ENCODE data around the gene ECE2. TPM values are rescaled to one million over a fixed set of nuclear protein-coding genes. Genes with fewer than 3 reads are reported as not detected.

Gene ECE2
- polyA plus RNA-seq, 2 donors: not detected

DNA sequence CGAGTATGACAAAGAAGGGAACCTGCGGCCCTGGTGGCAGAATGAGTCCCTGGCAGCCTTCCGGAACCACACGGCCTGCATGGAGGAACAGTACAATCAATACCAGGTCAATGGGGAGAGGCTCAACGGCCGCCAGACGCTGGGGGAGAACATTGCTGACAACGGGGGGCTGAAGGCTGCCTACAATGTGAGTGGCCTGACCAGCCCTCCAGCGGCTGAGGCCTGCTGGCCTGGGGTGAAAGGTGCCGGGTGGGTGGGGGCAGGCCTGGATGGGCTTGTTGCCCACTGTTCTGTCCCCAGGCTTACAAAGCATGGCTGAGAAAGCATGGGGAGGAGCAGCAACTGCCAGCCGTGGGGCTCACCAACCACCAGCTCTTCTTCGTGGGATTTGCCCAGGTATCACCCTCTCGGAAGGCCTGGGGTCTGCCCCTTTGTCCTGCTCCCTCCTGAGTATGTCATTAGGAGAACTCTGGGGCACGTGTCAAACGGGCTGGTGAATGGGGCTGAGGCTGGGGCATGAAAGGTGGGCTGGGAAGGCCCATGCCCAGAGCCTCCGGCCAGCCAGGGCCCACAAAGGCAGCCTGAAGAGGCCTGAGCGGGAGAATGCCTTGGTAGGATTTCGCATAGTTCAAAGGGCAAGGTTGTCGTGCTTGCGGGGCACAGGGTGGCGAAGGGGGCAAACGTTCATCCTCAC, 15.4 kb downstream of the ECE2 start:
- WGBS, 2 donors: 83 to 88% methylated on average over 22 of the region's 22 CpGs
- Histone ChIP-seq H3K4me1 (ENCODE audit: control insufficient read depth in 2 of 2, insufficient read depth in 2 of 2, low read length in 1 of 2) (no peaks in the 10 kb centered on the region), H3K36me3 (ENCODE audit: control insufficient read depth in 2 of 2, insufficient read depth in 2 of 2, low read length in 1 of 2) (no peaks in the 10 kb centered on the region), H3K27me3 (ENCODE audit: control insufficient read depth in 1 of 2, insufficient read depth in 2 of 2, low read length in 2 of 2) (no peaks in the 10 kb centered on the region), H3K27ac (ENCODE audit: low read depth in 2 of 2, low read length in 1 of 2) (no peak overlapping the region), H3K4me3 (ENCODE audit: low read depth in 1 of 2, low read length in 2 of 2) (no peak overlapping the region), H3K9me3 (ENCODE audit: control insufficient read depth in 2 of 2, insufficient read depth in 1 of 2, low read depth in 1 of 2, low read length in 1 of 2) (no peaks in the 10 kb centered on the region)

- H3K36me3 ChIP-seq (ENCODE audit: control insufficient read depth in 2 of 2, insufficient read depth in 2 of 2, low read length in 1 of 2): no peaks in the 10 kb centered on the region
- H3K27me3 ChIP-seq (ENCODE audit: control insufficient read depth in 1 of 2, insufficient read depth in 2 of 2, low read length in 2 of 2): no peaks in the 10 kb centered on the region
- H3K9me3 ChIP-seq (ENCODE audit: control insufficient read depth in 2 of 2, insufficient read depth in 1 of 2, low read depth in 1 of 2, low read length in 1 of 2): no peaks in the 10 kb centered on the region
- WGBS, 2 donors: 92 to 94% methylated on average over 21 of the region's 21 CpGs
- no peak overlapping the region for H3K27ac ChIP-seq (ENCODE audit: low read depth in 2 of 2, low read length in 1 of 2)
- H3K4me1 ChIP-seq (ENCODE audit: control insufficient read depth in 2 of 2, insufficient read depth in 2 of 2, low read length in 1 of 2): no peaks in the 10 kb centered on the region
- H3K4me3 ChIP-seq (ENCODE audit: low read depth in 1 of 2, low read length in 2 of 2): no peak overlapping the region
Measured at GRCh38 chr3:184291738-184292445, 16.1 kb downstream of the ECE2 start.

GRCh38 chr3:184295771-184296170, 19.9 kb downstream of the ECE2 start:
- H3K27me3 ChIP-seq (ENCODE audit: control insufficient read depth in 1 of 2, insufficient read depth in 2 of 2, low read length in 2 of 2): no peaks in the 10 kb centered on the region
- no peaks in the 10 kb centered on the region for H3K36me3 ChIP-seq (ENCODE audit: control insufficient read depth in 2 of 2, insufficient read depth in 2 of 2, low read length in 1 of 2)
- no peak overlapping the region for H3K27ac ChIP-seq (ENCODE audit: low read depth in 2 of 2, low read length in 1 of 2)
- H3K9me3 ChIP-seq (ENCODE audit: control insufficient read depth in 2 of 2, insufficient read depth in 1 of 2, low read depth in 1 of 2, low read length in 1 of 2): no peaks in the 10 kb centered on the region
- H3K4me3 ChIP-seq (ENCODE audit: low read depth in 1 of 2, low read length in 2 of 2): no peak overlapping the region
- 58 to 71% methylated on average over 3 of the region's 3 CpGs for WGBS, 2 donors
- no peaks in the 10 kb centered on the region for H3K4me1 ChIP-seq (ENCODE audit: control insufficient read depth in 2 of 2, insufficient read depth in 2 of 2, low read length in 1 of 2)

DNA sequence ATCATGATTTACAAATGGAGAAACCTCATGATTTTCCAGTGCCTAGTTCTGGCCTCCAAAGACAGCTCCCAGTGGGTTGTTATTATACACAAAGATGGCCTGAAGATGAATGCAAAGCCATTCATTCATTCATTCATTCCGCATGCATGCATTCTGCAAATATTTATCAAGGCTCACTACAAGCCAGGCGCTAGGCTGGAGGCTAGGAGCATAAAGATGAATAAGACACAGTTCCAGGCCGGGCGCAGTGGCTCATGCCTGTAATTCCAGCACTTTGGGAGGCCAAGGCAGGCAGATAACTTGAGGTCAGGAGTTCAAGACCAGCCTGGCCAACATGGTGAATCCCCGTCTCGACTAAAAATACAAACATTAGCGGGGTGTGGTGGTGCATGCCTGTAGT, 20.8 kb downstream of the ECE2 start:
- WGBS, 2 donors: 77 to 84% methylated on average over 7 of the region's 7 CpGs
- no peak overlapping the region for H3K27ac ChIP-seq (ENCODE audit: low read depth in 2 of 2, low read length in 1 of 2)
- no peak overlapping the region for H3K4me3 ChIP-seq (ENCODE audit: low read depth in 1 of 2, low read length in 2 of 2)
- no peaks in the 10 kb centered on the region for H3K4me1 ChIP-seq (ENCODE audit: control insufficient read depth in 2 of 2, insufficient read depth in 2 of 2, low read length in 1 of 2)
- H3K27me3 ChIP-seq (ENCODE audit: control insufficient read depth in 1 of 2, insufficient read depth in 2 of 2, low read length in 2 of 2): no peaks in the 10 kb centered on the region
- H3K9me3 ChIP-seq (ENCODE audit: control insufficient read depth in 2 of 2, insufficient read depth in 1 of 2, low read depth in 1 of 2, low read length in 1 of 2): no peaks in the 10 kb centered on the region
- H3K36me3 ChIP-seq (ENCODE audit: control insufficient read depth in 2 of 2, insufficient read depth in 2 of 2, low read length in 1 of 2): peaks cover under 1 to 4% of the 10 kb centered on the region in 2 donors

- H3K27ac ChIP-seq (ENCODE audit: low read depth in 2 of 2, low read length in 1 of 2): peak within 1 kb of the TSS; percentile 90 to 91
- WGBS, 2 donors: 0% methylated on average over 53 to 78 of the region's 78 CpGs
- peak within 1 kb of the TSS; percentile 81 to 95 for H3K4me3 ChIP-seq (ENCODE audit: low read depth in 1 of 2, low read length in 2 of 2)
- H3K9me3 ChIP-seq (ENCODE audit: control insufficient read depth in 2 of 2, insufficient read depth in 1 of 2, low read depth in 1 of 2, low read length in 1 of 2): no peaks in the 10 kb centered on the region
- H3K4me1 ChIP-seq (ENCODE audit: control insufficient read depth in 2 of 2, insufficient read depth in 2 of 2, low read length in 1 of 2): no peaks in the 10 kb centered on the region
- peaks cover 13 to 19% of the 10 kb centered on the region in 2 donors for H3K36me3 ChIP-seq (ENCODE audit: control insufficient read depth in 2 of 2, insufficient read depth in 2 of 2, low read length in 1 of 2)
- H3K27me3 ChIP-seq (ENCODE audit: control insufficient read depth in 1 of 2, insufficient read depth in 2 of 2, low read length in 2 of 2): no peaks in the 10 kb centered on the region
Measured at GRCh38 chr3:184298759-184299487, 23.1 kb downstream of the ECE2 start, which contains the start of gene PSMD2. Gene PSMD2 (plus strand): TSS chr3:184299241. CDS start chr3:184299267, 26 bp downstream.

DNA sequence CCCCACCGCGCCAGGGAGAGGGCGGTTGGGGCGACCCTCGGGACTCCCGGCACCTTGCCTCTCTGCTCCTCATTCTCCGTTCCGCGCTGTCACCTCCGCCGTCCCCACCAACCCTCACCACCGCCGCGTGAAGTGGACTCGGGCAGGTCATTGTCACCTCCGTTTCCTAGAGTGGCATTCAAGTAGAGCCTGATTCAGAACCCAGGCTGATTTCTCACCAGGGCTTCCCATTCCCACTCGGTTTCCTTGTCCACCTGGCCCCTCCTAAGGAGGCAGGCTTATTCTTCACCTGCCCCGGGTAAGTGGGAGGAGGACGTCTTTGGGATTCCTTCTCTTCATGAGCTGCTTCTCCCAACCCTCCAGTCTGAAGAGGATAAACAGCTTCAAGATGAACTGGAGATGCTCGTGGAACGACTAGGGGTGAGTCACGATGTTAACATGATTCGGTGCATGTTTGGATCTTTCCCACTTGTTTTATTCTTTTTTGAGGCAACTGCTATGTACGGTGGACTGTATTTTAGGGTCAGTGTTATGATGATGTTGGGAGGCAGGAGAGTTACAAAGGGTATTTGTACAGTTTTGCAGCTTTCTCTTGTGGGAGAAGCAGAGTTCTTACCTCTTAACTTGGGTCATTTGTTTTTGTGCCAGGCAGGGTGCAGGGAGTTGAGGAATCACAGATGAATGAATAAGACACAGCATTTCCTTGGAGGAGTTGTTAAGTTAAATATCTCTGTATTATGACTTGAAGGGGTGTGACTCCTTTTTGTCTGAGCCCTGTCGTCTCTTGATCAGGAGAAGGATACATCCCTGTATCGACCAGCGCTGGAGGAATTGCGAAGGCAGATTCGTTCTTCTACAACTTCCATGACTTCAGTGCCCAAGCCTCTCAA, 23.9 kb downstream of the ECE2 start:
- no peaks in the 10 kb centered on the region for H3K27me3 ChIP-seq (ENCODE audit: control insufficient read depth in 1 of 2, insufficient read depth in 2 of 2, low read length in 2 of 2)
- no peaks in the 10 kb centered on the region for H3K9me3 ChIP-seq (ENCODE audit: control insufficient read depth in 2 of 2, insufficient read depth in 1 of 2, low read depth in 1 of 2, low read length in 1 of 2)
- H3K4me1 ChIP-seq (ENCODE audit: control insufficient read depth in 2 of 2, insufficient read depth in 2 of 2, low read length in 1 of 2): no peaks in the 10 kb centered on the region
- peaks cover 16 to 25% of the 10 kb centered on the region in 2 donors for H3K36me3 ChIP-seq (ENCODE audit: control insufficient read depth in 2 of 2, insufficient read depth in 2 of 2, low read length in 1 of 2)
- H3K4me3 ChIP-seq (ENCODE audit: low read depth in 1 of 2, low read length in 2 of 2): peak overlapping the region; percentile 81 to 95
- H3K27ac ChIP-seq (ENCODE audit: low read depth in 2 of 2, low read length in 1 of 2): peak overlapping the region; percentile 65 to 82
- WGBS, 2 donors: 16 to 17% methylated on average over 28 to 29 of the region's 29 CpGs

- H3K27me3 ChIP-seq (ENCODE audit: control insufficient read depth in 1 of 2, insufficient read depth in 2 of 2, low read length in 2 of 2): no peaks in the 10 kb centered on the region
- no peaks in the 10 kb centered on the region for H3K9me3 ChIP-seq (ENCODE audit: control insufficient read depth in 2 of 2, insufficient read depth in 1 of 2, low read depth in 1 of 2, low read length in 1 of 2)
- peaks cover 16 to 25% of the 10 kb centered on the region in 2 donors for H3K36me3 ChIP-seq (ENCODE audit: control insufficient read depth in 2 of 2, insufficient read depth in 2 of 2, low read length in 1 of 2)
- 72 to 75% methylated on average over 3 of the region's 3 CpGs for WGBS, 2 donors
- H3K4me1 ChIP-seq (ENCODE audit: control insufficient read depth in 2 of 2, insufficient read depth in 2 of 2, low read length in 1 of 2): no peaks in the 10 kb centered on the region
- H3K4me3 ChIP-seq (ENCODE audit: low read depth in 1 of 2, low read length in 2 of 2): peak overlapping the region in 1 of 2 donors; percentile 81
- H3K27ac ChIP-seq (ENCODE audit: low read depth in 2 of 2, low read length in 1 of 2): peak overlapping the region in 1 of 2 donors; percentile 29
Measured at GRCh38 chr3:184300378-184300720, 24.5 kb downstream of the ECE2 start.

- WGBS, 2 donors: 46 to 68% methylated on average over 1 of the region's 1 CpG
- no peaks in the 10 kb centered on the region for H3K4me1 ChIP-seq (ENCODE audit: control insufficient read depth in 2 of 2, insufficient read depth in 2 of 2, low read length in 1 of 2)
Measured at GRCh38 chr3:184305577-184305976, 29.8 kb downstream of the ECE2 start.

More at GRCh38 chr3:184305577-184305976, 29.8 kb downstream of the ECE2 start:
- no peaks in the 10 kb centered on the region for H3K27me3 ChIP-seq (ENCODE audit: control insufficient read depth in 1 of 2, insufficient read depth in 2 of 2, low read length in 2 of 2)
- peaks cover 35 to 49% of the 10 kb centered on the region in 2 donors for H3K36me3 ChIP-seq (ENCODE audit: control insufficient read depth in 2 of 2, insufficient read depth in 2 of 2, low read length in 1 of 2)
- H3K4me3 ChIP-seq (ENCODE audit: low read depth in 1 of 2, low read length in 2 of 2): no peak overlapping the region
- no peaks in the 10 kb centered on the region for H3K9me3 ChIP-seq (ENCODE audit: control insufficient read depth in 2 of 2, insufficient read depth in 1 of 2, low read depth in 1 of 2, low read length in 1 of 2)
- no peak overlapping the region for H3K27ac ChIP-seq (ENCODE audit: low read depth in 2 of 2, low read length in 1 of 2)
